ENCODE measurements around the gene MEGF6. TPM values are rescaled to one million over a fixed set of nuclear protein-coding genes. Genes with fewer than 3 reads are reported as not detected.

MEGF6 gene
- total RNA-seq, 1 experiment from 2014 or later: 21.3 TPM

DNA sequence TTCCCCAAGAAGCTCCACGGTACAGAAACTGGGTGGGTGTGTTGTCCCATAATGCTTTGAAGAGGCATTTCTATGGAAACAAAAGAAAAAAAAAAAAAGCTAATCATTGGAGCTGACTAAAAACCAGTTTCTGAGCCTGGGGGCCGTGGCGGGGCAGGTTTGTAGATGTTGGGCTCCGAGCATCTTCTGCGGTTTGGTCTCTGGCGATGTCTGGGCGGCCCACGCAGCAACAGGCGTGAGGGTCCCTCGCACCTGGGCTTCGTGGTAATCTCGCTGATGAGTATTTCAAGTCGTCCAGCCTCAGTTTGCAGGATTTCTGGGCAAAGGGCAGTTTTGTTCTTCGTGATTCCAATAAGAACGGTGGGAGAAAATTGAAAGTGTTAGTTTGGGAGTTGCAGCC, 47.8 kb upstream of the MEGF6 start:
- Histone ChIP-seq H2AK5ac (ENCODE audit: insufficient read length, low read length) (no peak overlapping the region), H2BK15ac (ENCODE audit: low read depth, low read length) (no peak overlapping the region), H3K79me2 (ENCODE audit: insufficient read depth, low read length) (no peaks in the 10 kb centered on the region), H3K4ac (ENCODE audit: low read depth, low read length) (no peak overlapping the region), H2BK5ac (ENCODE audit: insufficient read length, low read length) (no peak overlapping the region), H3K9ac (ENCODE audit: extremely low read depth, insufficient read length, low read length) (no peak overlapping the region), H2AFZ (ENCODE audit: low read length) (no peak overlapping the region), H3K9me3 (ENCODE audit: control insufficient read depth, low read depth, low read length) (no peaks in the 10 kb centered on the region), H4K91ac (ENCODE audit: insufficient read length, low read depth, low read length) (no peak overlapping the region), H3K56ac (ENCODE audit: insufficient read length, low read depth, low read length) (no peak overlapping the region), H3K4me1 (ENCODE audit: insufficient read depth, low read length) (no peaks in the 10 kb centered on the region), H3K79me1 (ENCODE audit: insufficient read depth, low read depth, low read length, poor library complexity, severe bottlenecking) (no peaks in the 10 kb centered on the region), H2BK120ac (ENCODE audit: low read depth, low read length, poor library complexity, severe bottlenecking) (no peak overlapping the region), H4K8ac (replicated peaks; ENCODE audit: insufficient read length, low read depth, low read length) (no peak overlapping the region), H3K23me2 (ENCODE audit: insufficient read length, low read depth, low read length, poor library complexity, severe bottlenecking) (no peaks in the 10 kb centered on the region), H3K4me2 (ENCODE audit: insufficient read depth, insufficient read length, low read length) (no peak overlapping the region), H3K14ac (ENCODE audit: insufficient read depth, low read length) (no peak overlapping the region), H4K20me1 (ENCODE audit: control insufficient read depth, insufficient read depth, insufficient read length) (no peaks in the 10 kb centered on the region), H3K23ac (ENCODE audit: insufficient read length, low read depth, low read length) (no peak overlapping the region), H2BK12ac (ENCODE audit: insufficient read length, low read depth, low read length) (no peak overlapping the region), H4K5ac (ENCODE audit: insufficient read length, low read depth, low read length) (no peak overlapping the region), H3T11ph (ENCODE audit: low read length) (no peak overlapping the region), H3K27ac (ENCODE audit: insufficient read length, low read depth, low read length) (no peak overlapping the region), H2BK20ac (ENCODE audit: low read depth, low read length, poor library complexity, severe bottlenecking) (no peak overlapping the region), H3K18ac (ENCODE audit: insufficient read length, low read depth, low read length) (no peak overlapping the region), H3K27me3 (ENCODE audit: insufficient read depth, low read length) (peaks cover 7% of the 10 kb centered on the region; the same call in 1 of the 2 replicates)
- DNase-seq: no peak
- no CpG with 5 or more reads among the region's 15 CpGs for WGBS (ENCODE audit: extremely low coverage, insufficient read length, low lambda C conversion rate)
- no peak overlapping the region for H3K4me3 Mint-ChIP-seq
- H3K9me3 Mint-ChIP-seq: no peaks in the 10 kb centered on the region
- peaks cover 73% of the 10 kb centered on the region for H3K27me3 Mint-ChIP-seq (ENCODE audit: low read depth)
- no peak for TF ChIP-seq CTCF (conservative IDR thresholded peaks at IDR 0.05)
- peaks cover 12 to 17% of the 10 kb centered on the region in 2 experiments for H3K4me1 Mint-ChIP-seq
- no peak overlapping the region; a peak in 1 of 7 replicates for H3K27ac Mint-ChIP-seq
- no peaks in the 10 kb centered on the region for H3K36me3 Mint-ChIP-seq (ENCODE audit: insufficient read depth in 1 of 3, low read depth in 3 of 3)
